Parietal lobe (tissue), 2 donors: ENCODE data around the gene SH3BGR. TPM values are rescaled to one million over a fixed set of nuclear protein-coding genes. Genes with fewer than 3 reads are reported as not detected.

Experiments used
- small RNA-seq: library from RNA; depleted of rRNA; stranded (forward); fragments of <200 nt; gene quantifications from one replicate; pipeline ENCODE3, GENCODE V24; 2014; ENCODE audit warnings: low replicate concordance
- total RNA-seq: library from RNA; depleted of rRNA; stranded (reverse); fragments of >200 nt; gene quantifications from one replicate; pipeline ENCODE4 v1.2.3, GENCODE V29; 2014

Gene SH3BGR
- 2.8 TPM for total RNA-seq

GRCh38 chr21:39451332-39452206 lies at the start of gene SH3BGR:
SH3BGR (plus strand) TSS chr21:39451970; CDS start chr21:39452097, 127 bp downstream.

GRCh38 chr21:39445321-39446269 lies 6.2 kb upstream of the SH3BGR start, which contains the start of gene LCA5L:
LCA5L (minus strand) TSS chr21:39445778; CDS start chr21:39428493, 17,285 bp downstream.

Small RNA genes within 50 kb of the gene (small RNA-seq; reads per million reads assigned to genes)
- 0.15 reads per million for gene MIR6508

Other genes with a start within 250 kb of the SH3BGR start
- gene BRWD1, start 138.3 kb upstream of the SH3BGR start, total RNA-seq: 336 TPM
- 190 TPM for gene HMGN1, start 102.9 kb upstream of the SH3BGR start, total RNA-seq
- gene LCA5L, start 6.2 kb upstream of the SH3BGR start, total RNA-seq: not detected
- gene B3GALT5, start 161.0 kb downstream of the SH3BGR start, total RNA-seq: 1.3 TPM